Activated B cell treated with CpG ODN at 0.5 μM for 24 hours (primary cell): ENCODE measurements around the gene PGBD2. TPM values are rescaled to one million over a fixed set of nuclear protein-coding genes. Genes with fewer than 3 reads are reported as not detected.
"Not testable (repeated sequence)": the region's sequence is repeated elsewhere in the genome, so short reads cannot be mapped to it uniquely, and the experiment has no call there.

Source experiments
- ATAC-seq: fragments of 200-7000 bp; cut with Tn5 transposase; one replicate; pipeline ENCODE4 v1.10.0; 2021; ENCODE audit warnings: low read depth, mild to moderate bottlenecking, moderate library complexity
- CTCF ChIA-PET: fragments of 350-600 bp; sonication (Branson Sonifier 250); formaldehyde crosslinking; loops from one replicate; lab custom pipeline; 2021; ENCODE audit warnings: antibody characterized with exemption; lab: Charles Lee
- POLR2A ChIA-PET: fragments of 350-600 bp; sonication (Branson Sonifier 250); formaldehyde crosslinking; loops from one replicate; lab custom pipeline; 2021; ENCODE audit warnings: antibody characterized with exemption; lab: Charles Lee
- DNase-seq: peaks from one replicate; pipeline ENCODE4 v3.0.0; 2022
- H3K27ac Mint-ChIP-seq: one replicate; pipeline ENCODE4 v1.8.0; 2020; ENCODE audit warnings: mixed read lengths
- H3K27me3 Mint-ChIP-seq: one replicate; pipeline ENCODE4 v1.8.0; 2021; ENCODE audit warnings: mixed read lengths
- H3K36me3 Mint-ChIP-seq: one replicate; pipeline ENCODE4 v1.8.0; 2021; ENCODE audit warnings: low read depth, mixed read lengths
- H3K4me1 Mint-ChIP-seq: one replicate; pipeline ENCODE4 v1.8.0; 2021; ENCODE audit warnings: mixed read lengths
- H3K4me3 Mint-ChIP-seq: one replicate; pipeline ENCODE4 v1.8.0; 2020; ENCODE audit warnings: mild to moderate bottlenecking, mixed read lengths
- H3K9me3 Mint-ChIP-seq: one replicate; pipeline ENCODE4 v1.8.0; 2020; ENCODE audit warnings: mixed read lengths
- intact Hi-C: fragments of 100-400 bp; cut with micrococcal nuclease; formaldehyde crosslinking; loops from one replicate; pipeline ENCODE4 v1.15.1; 2024
- total RNA-seq: library from RNA; stranded (reverse); gene quantifications from 2 replicates; pipeline ENCODE4 v1.2.3, GENCODE V29; 2022
- TF ChIP-seq, protein P1 (sequence below): fragments of 200-600 bp; IDR thresholded peaks from one replicate; pipeline ENCODE4 v1.8.0; 2022; ENCODE audit warnings: antibody characterized with exemption, mild to moderate bottlenecking

Gene PGBD2
- total RNA-seq, 1 donor from 2014 or later, result 13.4 TPM

DNA sequence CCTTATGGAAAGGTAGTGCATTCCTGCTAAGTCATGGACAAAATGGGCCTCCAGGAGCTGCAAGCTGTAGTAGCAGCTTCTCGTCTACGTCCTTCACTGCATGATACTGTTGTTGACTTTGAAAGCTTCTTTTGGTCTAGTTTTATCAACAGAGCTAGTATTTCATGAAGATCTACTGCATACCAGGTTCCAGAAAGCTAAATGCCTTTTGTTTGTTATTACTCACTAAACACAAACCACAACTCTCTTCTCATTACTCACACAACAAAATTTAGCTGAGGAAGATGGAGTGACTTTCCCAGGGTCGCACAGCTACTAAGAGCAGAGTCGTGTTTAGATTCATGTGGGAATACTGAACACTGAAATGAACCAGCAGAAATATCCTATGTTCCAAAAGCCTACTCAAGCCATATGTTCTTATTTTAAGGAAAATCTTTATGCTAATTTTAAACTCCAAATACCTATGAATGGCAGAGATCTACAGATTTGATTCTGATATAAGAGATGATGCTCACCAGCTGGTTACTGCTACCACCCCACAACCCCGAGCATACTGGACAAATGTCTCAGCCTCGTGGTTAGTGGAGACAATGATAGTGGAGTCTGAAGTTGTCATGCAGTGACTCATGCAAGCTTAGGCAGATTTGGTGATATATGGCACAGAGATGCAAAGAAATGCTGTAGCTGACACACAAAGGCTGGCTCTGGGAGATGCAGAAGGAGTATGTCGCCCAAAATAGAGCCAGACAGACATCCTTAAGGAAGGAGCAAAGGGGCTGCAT, 20.6 kb downstream of the PGBD2 start:
- DNase-seq, result no peak
- ChIA-PET CTCF (interaction anchor here (0.7 to 1.1 kb wide), 3 partner anchors 85 to 309 kb away, joined by 3 read pairs; no protein-coding TSS in a partner anchor), POLR2A (no interaction called here)
- Mint-ChIP-seq H3K9me3 (no peaks in the 10 kb centered on the region), H3K4me1 (peaks cover 10% of the 10 kb centered on the region), H3K4me3 (no peak overlapping the region), H3K27me3 (no peaks in the 10 kb centered on the region), H3K27ac (no peak overlapping the region), H3K36me3 (peaks cover 26% of the 10 kb centered on the region)
- no peak for ATAC-seq
- TF ChIP-seq, protein P1, sequence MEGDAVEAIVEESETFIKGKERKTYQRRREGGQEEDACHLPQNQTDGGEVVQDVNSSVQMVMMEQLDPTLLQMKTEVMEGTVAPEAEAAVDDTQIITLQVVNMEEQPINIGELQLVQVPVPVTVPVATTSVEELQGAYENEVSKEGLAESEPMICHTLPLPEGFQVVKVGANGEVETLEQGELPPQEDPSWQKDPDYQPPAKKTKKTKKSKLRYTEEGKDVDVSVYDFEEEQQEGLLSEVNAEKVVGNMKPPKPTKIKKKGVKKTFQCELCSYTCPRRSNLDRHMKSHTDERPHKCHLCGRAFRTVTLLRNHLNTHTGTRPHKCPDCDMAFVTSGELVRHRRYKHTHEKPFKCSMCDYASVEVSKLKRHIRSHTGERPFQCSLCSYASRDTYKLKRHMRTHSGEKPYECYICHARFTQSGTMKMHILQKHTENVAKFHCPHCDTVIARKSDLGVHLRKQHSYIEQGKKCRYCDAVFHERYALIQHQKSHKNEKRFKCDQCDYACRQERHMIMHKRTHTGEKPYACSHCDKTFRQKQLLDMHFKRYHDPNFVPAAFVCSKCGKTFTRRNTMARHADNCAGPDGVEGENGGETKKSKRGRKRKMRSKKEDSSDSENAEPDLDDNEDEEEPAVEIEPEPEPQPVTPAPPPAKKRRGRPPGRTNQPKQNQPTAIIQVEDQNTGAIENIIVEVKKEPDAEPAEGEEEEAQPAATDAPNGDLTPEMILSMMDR, result no peak
- intact Hi-C loops, result no loop called here

DNA sequence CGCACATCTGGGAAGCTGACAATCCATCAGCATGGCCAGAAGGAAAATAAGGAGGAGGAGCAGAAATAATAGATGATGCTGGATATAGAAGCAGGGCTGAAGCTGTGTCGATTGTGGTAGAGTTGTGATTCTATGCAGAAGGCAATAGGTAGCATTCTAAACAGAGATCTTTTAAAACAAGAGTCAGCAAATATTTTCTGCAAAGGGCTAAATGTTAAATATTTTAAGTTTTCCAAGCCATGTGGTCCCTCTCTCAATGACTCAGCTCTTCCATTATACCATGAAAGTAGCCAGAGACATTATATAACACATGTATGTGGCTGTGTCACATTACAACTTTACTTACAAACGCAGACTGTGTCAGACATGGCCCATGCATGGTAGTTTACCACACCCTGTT, 21.2 kb downstream of the PGBD2 start:
- H3K36me3 Mint-ChIP-seq, result peaks cover 20% of the 10 kb centered on the region
- H3K27ac Mint-ChIP-seq, POLR2A ChIA-PET, H3K9me3 Mint-ChIP-seq, H3K27me3 Mint-ChIP-seq, H3K4me1 Mint-ChIP-seq, DNase-seq, ATAC-seq, CTCF ChIA-PET, intact Hi-C loops, H3K4me3 Mint-ChIP-seq: not testable (repeated sequence)

DNA sequence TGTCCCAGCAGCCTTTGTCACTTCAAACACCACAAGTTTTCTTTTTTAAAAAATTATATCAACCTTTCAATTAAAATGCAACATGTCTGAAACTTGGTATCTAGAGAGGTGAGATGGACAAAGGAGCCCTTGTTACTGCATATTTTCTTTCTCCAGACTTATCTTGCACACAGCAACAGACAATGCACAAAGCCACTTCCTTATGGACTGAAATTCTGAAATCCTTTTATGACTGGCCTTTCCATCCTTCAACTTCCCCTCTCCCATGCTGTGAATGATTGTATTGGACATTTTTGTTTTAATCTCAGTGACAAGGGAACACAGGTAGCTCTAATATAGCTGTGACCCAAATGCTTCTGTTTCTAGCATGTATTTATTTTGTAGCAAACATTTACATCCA, 22.1 kb downstream of the PGBD2 start:
- CTCF ChIA-PET, H3K27ac Mint-ChIP-seq, H3K9me3 Mint-ChIP-seq, DNase-seq, POLR2A ChIA-PET, H3K27me3 Mint-ChIP-seq, intact Hi-C loops, H3K4me1 Mint-ChIP-seq, ATAC-seq, H3K4me3 Mint-ChIP-seq: not testable (repeated sequence)
- H3K36me3 Mint-ChIP-seq, result peaks cover 13% of the 10 kb centered on the region

DNA sequence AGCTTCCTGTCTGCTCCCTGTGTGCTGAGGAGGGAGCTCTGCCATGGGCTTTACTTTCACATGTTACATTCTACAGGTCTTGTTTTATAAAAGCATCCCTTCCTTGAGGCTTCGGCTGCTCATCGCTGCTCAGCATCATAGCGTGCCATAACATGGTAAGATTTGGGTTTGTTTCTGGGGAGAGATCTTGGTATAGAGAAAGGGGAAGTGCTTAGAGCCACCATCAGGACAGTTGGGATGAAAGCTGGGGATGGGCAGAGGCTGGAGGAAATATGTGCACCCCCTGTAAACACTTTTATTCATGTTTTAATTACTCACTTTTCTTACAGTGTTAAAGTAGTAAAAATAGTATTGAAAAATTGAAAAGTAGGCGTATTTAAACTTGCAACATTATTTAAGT, 24.0 kb downstream of the PGBD2 start:
- H3K27ac Mint-ChIP-seq, ATAC-seq, H3K9me3 Mint-ChIP-seq, H3K4me1 Mint-ChIP-seq, H3K4me3 Mint-ChIP-seq, POLR2A ChIA-PET, H3K27me3 Mint-ChIP-seq, DNase-seq, CTCF ChIA-PET, H3K36me3 Mint-ChIP-seq, intact Hi-C loops: not testable (repeated sequence)

DNA sequence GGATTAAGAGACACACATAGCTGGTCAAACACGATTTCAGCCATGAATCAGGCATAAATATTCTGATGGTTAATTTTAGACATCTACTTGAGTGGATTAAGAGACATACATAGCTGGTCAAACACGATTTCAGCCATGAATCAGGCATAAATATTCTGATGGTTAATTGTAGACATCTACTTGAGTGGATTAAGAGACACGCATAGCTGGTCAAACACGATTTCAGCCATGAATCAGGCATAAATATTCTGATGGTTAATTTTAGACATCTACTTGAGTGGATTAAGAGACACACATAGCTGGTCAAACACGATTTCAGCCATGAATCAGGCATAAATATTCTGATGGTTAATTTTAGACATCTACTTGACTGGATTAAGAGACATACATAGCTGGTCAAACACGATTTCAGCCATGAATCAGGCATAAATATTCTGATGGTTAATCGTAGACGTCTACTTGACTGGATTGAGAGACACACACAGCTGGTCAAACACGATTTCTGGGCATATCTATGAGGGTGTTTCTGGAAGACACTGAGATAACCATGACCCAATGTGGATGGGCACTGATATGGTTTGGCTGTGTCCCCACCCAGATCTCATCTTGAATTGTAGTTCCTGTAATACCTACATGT, 32.3 kb downstream of the PGBD2 start:
- H3K4me3 Mint-ChIP-seq, H3K36me3 Mint-ChIP-seq, POLR2A ChIA-PET, H3K27me3 Mint-ChIP-seq, H3K4me1 Mint-ChIP-seq, H3K9me3 Mint-ChIP-seq, intact Hi-C loops, ATAC-seq, DNase-seq, H3K27ac Mint-ChIP-seq, CTCF ChIA-PET: not testable (repeated sequence)

DNA sequence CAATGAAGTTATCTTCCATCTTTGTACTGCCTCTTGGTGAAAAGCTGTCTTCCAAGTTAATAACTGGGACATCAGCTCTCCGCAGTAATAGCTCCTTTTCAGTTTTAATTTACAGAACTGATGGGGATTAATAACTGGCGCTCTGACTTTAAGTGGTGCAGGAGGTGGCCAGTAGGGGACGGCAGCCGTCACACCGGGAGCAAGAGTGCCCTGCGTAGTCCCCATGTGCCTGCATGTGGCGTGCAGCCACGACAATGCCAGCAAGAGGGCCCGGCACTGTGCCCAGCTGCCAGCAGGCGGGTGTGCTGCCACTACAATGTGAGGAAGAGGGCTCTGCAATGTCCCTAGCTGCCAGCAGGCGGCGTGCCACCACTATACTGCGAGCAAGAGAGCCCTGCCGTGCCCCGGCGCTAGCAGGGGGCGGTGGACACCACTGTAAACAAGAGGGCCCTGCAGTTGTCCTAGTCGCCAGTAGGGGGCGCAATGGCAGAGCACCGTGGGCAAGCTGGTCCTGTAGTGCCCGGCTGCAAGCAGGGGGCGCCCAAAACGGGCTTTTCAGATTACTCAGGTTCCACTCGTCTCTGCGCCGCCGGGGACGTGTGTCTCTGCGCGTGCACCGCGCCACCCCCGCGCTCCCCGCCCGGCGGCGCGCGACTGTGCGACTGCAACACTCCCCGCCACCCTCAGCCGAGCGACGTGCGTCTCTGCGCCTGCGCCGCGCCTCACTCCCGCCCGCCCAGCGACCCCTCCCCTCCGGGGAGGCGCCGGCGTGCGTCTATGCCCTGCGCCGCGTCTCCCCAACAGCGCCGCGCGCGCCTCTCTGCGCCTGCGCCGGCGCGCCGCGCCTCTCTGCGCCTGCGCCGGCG, 38.3 kb downstream of the PGBD2 start:
- H3K27ac Mint-ChIP-seq, ATAC-seq, H3K4me1 Mint-ChIP-seq, H3K4me3 Mint-ChIP-seq, H3K9me3 Mint-ChIP-seq, CTCF ChIA-PET, H3K36me3 Mint-ChIP-seq, H3K27me3 Mint-ChIP-seq, POLR2A ChIA-PET, DNase-seq, intact Hi-C loops: not testable (repeated sequence)

DNA sequence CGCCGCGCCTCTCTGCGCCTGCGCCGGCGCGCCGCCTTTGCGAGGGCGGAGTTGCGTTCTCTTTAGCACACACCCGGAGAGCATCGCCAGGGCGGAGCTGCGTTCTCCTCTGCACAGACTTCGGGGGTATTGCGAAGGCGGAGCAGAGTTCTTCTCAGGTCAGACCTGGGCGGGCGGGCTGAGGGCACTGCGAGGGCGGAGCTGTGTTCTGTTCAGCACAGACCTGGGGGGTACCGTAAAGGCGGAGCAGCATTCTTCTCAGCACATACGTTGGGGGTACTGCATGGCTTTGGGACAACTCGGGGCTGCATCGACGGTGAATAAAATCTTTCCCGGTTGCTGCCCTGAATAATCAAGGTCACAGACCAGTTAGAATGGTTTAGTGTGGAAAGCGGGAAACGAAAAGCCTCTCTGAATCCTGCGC, 39.0 kb downstream of the PGBD2 start:
- CTCF ChIA-PET, DNase-seq, H3K27me3 Mint-ChIP-seq, POLR2A ChIA-PET, ATAC-seq, H3K4me3 Mint-ChIP-seq, H3K9me3 Mint-ChIP-seq, intact Hi-C loops, H3K36me3 Mint-ChIP-seq, H3K27ac Mint-ChIP-seq, H3K4me1 Mint-ChIP-seq: not testable (repeated sequence)

DNA sequence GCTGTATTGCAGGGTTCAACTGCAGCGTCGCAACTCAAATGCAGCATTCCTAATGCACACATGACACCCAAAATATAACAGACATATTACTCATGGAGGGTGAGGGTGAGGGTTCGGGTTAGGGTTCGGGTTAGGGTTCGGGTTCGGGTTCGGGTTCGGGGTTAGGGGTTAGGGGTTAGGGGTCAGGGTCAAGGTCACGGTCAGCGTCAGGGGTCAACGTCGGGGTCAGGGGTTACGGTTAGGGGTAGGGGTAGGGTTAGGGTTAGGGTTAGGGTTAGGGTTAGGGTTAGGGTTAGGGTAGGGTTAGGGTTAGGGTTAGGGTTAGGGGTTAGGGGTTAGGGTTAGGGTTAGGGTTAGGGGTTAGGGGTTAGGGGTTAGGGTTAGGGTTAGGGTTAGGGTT, 39.4 kb downstream of the PGBD2 start:
- ATAC-seq, H3K4me3 Mint-ChIP-seq, H3K27me3 Mint-ChIP-seq, DNase-seq, intact Hi-C loops, H3K9me3 Mint-ChIP-seq, POLR2A ChIA-PET, H3K27ac Mint-ChIP-seq, H3K36me3 Mint-ChIP-seq, CTCF ChIA-PET, H3K4me1 Mint-ChIP-seq: not testable (repeated sequence)

DNA sequence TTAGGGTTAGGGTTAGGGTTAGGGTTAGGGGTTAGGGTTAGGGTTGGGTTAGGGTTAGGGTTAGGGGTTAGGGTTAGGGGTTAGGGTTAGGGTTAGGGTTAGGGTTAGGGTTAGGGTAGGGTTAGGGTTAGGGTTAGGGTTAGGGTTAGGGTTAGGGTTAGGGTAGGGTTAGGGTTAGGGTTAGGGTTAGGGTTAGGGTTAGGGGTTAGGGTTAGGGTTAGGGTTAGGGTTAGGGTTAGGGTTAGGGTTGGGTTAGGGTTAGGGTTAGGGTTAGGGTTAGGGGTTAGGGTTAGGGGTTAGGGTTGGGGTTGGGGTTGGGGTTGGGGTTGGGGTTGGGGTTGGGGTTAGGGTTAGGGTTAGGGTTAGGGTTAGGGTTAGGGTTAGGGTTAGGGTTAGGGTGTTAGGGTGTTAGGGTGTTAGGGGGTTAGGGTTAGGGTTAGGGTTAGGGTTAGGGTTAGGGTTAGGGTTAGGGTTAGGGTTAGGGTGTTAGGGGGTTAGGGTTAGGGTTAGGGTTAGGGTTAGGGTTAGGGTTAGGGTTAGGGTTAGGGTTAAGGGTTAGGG, 39.9 kb downstream of the PGBD2 start:
- intact Hi-C loops, H3K9me3 Mint-ChIP-seq, POLR2A ChIA-PET, ATAC-seq, H3K36me3 Mint-ChIP-seq, H3K27me3 Mint-ChIP-seq, H3K4me1 Mint-ChIP-seq, DNase-seq, H3K27ac Mint-ChIP-seq, H3K4me3 Mint-ChIP-seq, CTCF ChIA-PET: not testable (repeated sequence)
